ENCODE results near the gene POLL. TPM values are rescaled to one million over a fixed set of nuclear protein-coding genes. Genes with fewer than 3 reads are reported as not detected.

Gene POLL
- total and polyA plus RNA-seq, 3 donors from 2014 or later, result 50.3 to 93.1 (median 53.5) TPM

- H3K27me3 ChIP-seq, result no peaks in the 10 kb centered on the region
- intact Hi-C loops (cut with DNase I; ENCODE audit: low total_unique reads), result no loop called here
- WGBS, 2 donors, result 90 to 92% methylated on average over 5 of the region's 5 CpGs
Measured at GRCh38 chr10:101562231-101562630, 25.8 kb downstream of the POLL start.

GRCh38 chr10:101561068-101561915, 26.8 kb downstream of the POLL start:
- peaks cover 5% of the 10 kb centered on the region for H3K4me1 ChIP-seq
- intact Hi-C loops (cut with DNase I; ENCODE audit: low total_unique reads), result no loop called here
- H3K27ac ChIP-seq, result no peak overlapping the region
- H3K4me3 ChIP-seq, result no peak overlapping the region
- no peaks in the 10 kb centered on the region for H3K36me3 ChIP-seq (ENCODE audit: low read depth, missing control alignments)
- TF ChIP-seq CTCF (IDR thresholded peaks at IDR 0.05) (no peak), POLR2A (IDR thresholded peaks at IDR 0.05) (no peak)
- no peaks in the 10 kb centered on the region for H3K9me3 ChIP-seq
- 73 to 80% methylated on average over 11 to 14 of the region's 15 CpGs for WGBS, 2 donors
- DNase-seq, result peak; percentile 8
- H3K27me3 ChIP-seq, result no peaks in the 10 kb centered on the region

More at GRCh38 chr10:101562231-101562630, 25.8 kb downstream of the POLL start:
- Histone ChIP-seq H3K36me3 (ENCODE audit: low read depth, missing control alignments) (no peaks in the 10 kb centered on the region), H3K27ac (no peak overlapping the region), H3K4me1 (peaks cover 9% of the 10 kb centered on the region), H3K9me3 (no peaks in the 10 kb centered on the region), H3K4me3 (no peak overlapping the region)
- TF ChIP-seq CTCF (IDR thresholded peaks at IDR 0.05) (no peak), POLR2A (IDR thresholded peaks at IDR 0.05) (no peak)
- DNase-seq, result no peak

GRCh38 chr10:101560298-101561067, 27.6 kb downstream of the POLL start:
- intact Hi-C loops (cut with DNase I; ENCODE audit: low total_unique reads), result no loop called here
- no peaks in the 10 kb centered on the region for H3K27me3 ChIP-seq
- 37 to 67% methylated on average over 1 to 2 of the region's 2 CpGs for WGBS, 2 donors
- DNase-seq, result peak; percentile 15
- peaks cover 4% of the 10 kb centered on the region for H3K4me1 ChIP-seq
- H3K9me3 ChIP-seq, result no peaks in the 10 kb centered on the region
- H3K27ac ChIP-seq, result no peak overlapping the region
- H3K4me3 ChIP-seq, result no peak overlapping the region
- TF ChIP-seq POLR2A (IDR thresholded peaks at IDR 0.05), result no peak
- H3K36me3 ChIP-seq (ENCODE audit: low read depth, missing control alignments), result no peaks in the 10 kb centered on the region

- 65 to 72% methylated on average over 8 to 12 of the region's 12 CpGs for WGBS, 2 donors
- no peak for TF ChIP-seq CTCF (IDR thresholded peaks at IDR 0.05)
- no peak for TF ChIP-seq POLR2A (IDR thresholded peaks at IDR 0.05)
- Histone ChIP-seq H3K4me1 (peaks cover 4% of the 10 kb centered on the region), H3K27ac (no peak overlapping the region), H3K9me3 (no peaks in the 10 kb centered on the region), H3K36me3 (ENCODE audit: low read depth, missing control alignments) (no peaks in the 10 kb centered on the region), H3K4me3 (no peak overlapping the region), H3K27me3 (no peaks in the 10 kb centered on the region)
- no peak for DNase-seq
- intact Hi-C loops (cut with DNase I; ENCODE audit: low total_unique reads), result no loop called here
Measured at GRCh38 chr10:101559596-101560297, 28.3 kb downstream of the POLL start.

All from testis (tissue), 3 donors.